Eye (tissue), 1 donor: Measurements from ENCODE around the gene EIF4E1B.

Experiments
- DNase-seq: peaks from one replicate; pipeline ENCODE4 v3.0.0-alpha.2; 2015

EIF4E1B gene

GRCh38 chr5:176647843-176648473, 17.5 kb downstream of the EIF4E1B start:
- DNase-seq, result peak; percentile 67

GRCh38 chr5:176648474-176649194, 18.2 kb downstream of the EIF4E1B start:
- DNase-seq, result no peak

- no peak for DNase-seq
These were observed 19.9 kb downstream of the EIF4E1B start for GRCh38 chr5:176650354-176650884.

GRCh38 chr5:176651472-176651980, 21.1 kb downstream of the EIF4E1B start:
- DNase-seq, result no peak

- no peak for DNase-seq
These were observed 21.7 kb downstream of the EIF4E1B start for GRCh38 chr5:176652136-176652535.

GRCh38 chr5:176653401-176654385, 23.2 kb downstream of the EIF4E1B start:
- DNase-seq, result no peak

GRCh38 chr5:176654856-176655255, 24.4 kb downstream of the EIF4E1B start:
- no peak for DNase-seq

- DNase-seq, result no peak
These were observed 26.1 kb downstream of the EIF4E1B start for GRCh38 chr5:176656467-176656990.

- DNase-seq, result peak; percentile 84
These were observed 27.6 kb downstream of the EIF4E1B start for GRCh38 chr5:176658007-176658599.

GRCh38 chr5:176658817-176659511, 28.5 kb downstream of the EIF4E1B start:
- DNase-seq, result no peak

GRCh38 chr5:176659512-176659839, 29.0 kb downstream of the EIF4E1B start:
- DNase-seq, result no peak

GRCh38 chr5:176659860-176660461, 29.5 kb downstream of the EIF4E1B start:
- DNase-seq, result no peak

- DNase-seq, result no peak
These were observed 30.0 kb downstream of the EIF4E1B start for GRCh38 chr5:176660530-176660859.

- DNase-seq, result peak; percentile 93
These were observed 30.6 kb downstream of the EIF4E1B start for GRCh38 chr5:176660860-176661641.

- no peak for DNase-seq
These were observed 31.2 kb downstream of the EIF4E1B start for GRCh38 chr5:176661676-176662075.

GRCh38 chr5:176662371-176663333, 32.2 kb downstream of the EIF4E1B start:
- DNase-seq, result no peak

- DNase-seq, result no peak
These were observed 33.1 kb downstream of the EIF4E1B start for GRCh38 chr5:176663566-176663965.

- DNase-seq, result no peak
These were observed 34.0 kb downstream of the EIF4E1B start for GRCh38 chr5:176664479-176664878.

- peak; percentile 70 for DNase-seq
These were observed 34.4 kb downstream of the EIF4E1B start for GRCh38 chr5:176664886-176665285.
